Activated T-helper 1 cell treated with anti-CD3 and anti-CD28 coated beads, Interleukin-12 subunit alpha, Interleukin-12 subunit beta, Interleukin-2, Interleukin-4 antibody, amounts not matched to agents 30 ng/mL and 10 ng/mL and 1 ng/mL, durations not matched to agents 14 hours and 24 hours and 36 hours (primary cell): ENCODE measurements around the gene CORO6. TPM values are rescaled to one million over a fixed set of nuclear protein-coding genes. Genes with fewer than 3 reads are reported as not detected.

ENCODE experiments used
- DNase-seq: peaks from one replicate; pipeline ENCODE4 v3.0.0; 2021; ENCODE audit warnings: low spot score
- H3K27ac Mint-ChIP-seq: one replicate; pipeline ENCODE4 v1.8.0; 2021; ENCODE audit warnings: mild to moderate bottlenecking, mixed read lengths
- H3K27me3 Mint-ChIP-seq: one replicate; pipeline ENCODE4 v1.8.0; 2022; ENCODE audit warnings: mild to moderate bottlenecking, moderate library complexity, mixed read lengths; ENCODE audit not compliant: insufficient read depth
- H3K36me3 Mint-ChIP-seq: one replicate; pipeline ENCODE4 v1.8.0; 2021; ENCODE audit warnings: low read depth, mixed read lengths
- H3K4me1 Mint-ChIP-seq: one replicate; pipeline ENCODE4 v1.8.0; 2021; ENCODE audit warnings: low read depth, mixed read lengths
- H3K4me3 Mint-ChIP-seq: one replicate; pipeline ENCODE4 v1.8.0; 2021; ENCODE audit warnings: mild to moderate bottlenecking, moderate library complexity, mixed read lengths
- H3K9me3 Mint-ChIP-seq: one replicate; pipeline ENCODE4 v1.8.0; 2021; ENCODE audit warnings: mixed read lengths
- intact Hi-C: fragments of 100-400 bp; cut with micrococcal nuclease; formaldehyde crosslinking; loops from one replicate; pipeline ENCODE4 v1.15.1; 2024
- total RNA-seq: library from RNA; stranded (reverse); gene quantifications from 2 replicates; pipeline ENCODE4 v1.2.3, GENCODE V29; 2022

The CORO6 gene
- total RNA-seq, 1 donor from 2014 or later, result 5.1 TPM

DNA sequence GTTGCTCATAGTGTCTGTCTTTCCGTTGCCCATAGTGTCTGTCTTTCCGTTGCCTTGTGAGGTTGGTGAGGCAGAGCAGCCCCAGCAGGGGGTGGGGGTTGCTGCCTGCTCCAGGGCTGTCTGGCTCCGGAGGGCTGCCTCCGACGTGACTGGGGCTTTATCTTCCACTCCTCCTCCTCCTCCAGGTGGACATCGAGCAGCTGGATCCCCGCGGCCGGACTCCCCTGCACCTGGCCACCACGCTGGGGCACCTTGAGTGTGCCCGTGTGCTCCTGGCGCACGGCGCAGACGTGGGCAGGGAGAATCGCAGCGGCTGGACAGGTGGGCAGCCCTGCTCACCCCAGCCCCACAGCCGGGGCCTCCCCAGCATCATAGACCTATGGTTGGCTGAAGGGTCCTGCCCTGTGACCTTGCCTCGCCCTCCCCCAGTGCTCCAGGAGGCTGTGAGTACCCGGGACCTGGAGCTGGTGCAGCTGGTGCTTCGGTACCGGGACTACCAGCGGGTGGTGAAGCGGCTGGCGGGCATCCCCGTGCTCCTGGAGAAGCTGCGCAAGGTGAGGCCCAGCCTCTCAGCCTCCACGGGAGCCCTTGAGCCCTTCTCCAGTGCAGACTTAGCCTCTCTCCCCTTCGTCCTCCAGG lies 15.0 kb downstream of the CORO6 start:
- Mint-ChIP-seq H3K4me3 (no peak overlapping the region), H3K27me3 (no peaks in the 10 kb centered on the region), H3K9me3 (no peaks in the 10 kb centered on the region), H3K4me1 (no peaks in the 10 kb centered on the region), H3K27ac (no peak overlapping the region), H3K36me3 (no peaks in the 10 kb centered on the region)
- no peak for DNase-seq
- intact Hi-C loops, result no loop called here

DNA sequence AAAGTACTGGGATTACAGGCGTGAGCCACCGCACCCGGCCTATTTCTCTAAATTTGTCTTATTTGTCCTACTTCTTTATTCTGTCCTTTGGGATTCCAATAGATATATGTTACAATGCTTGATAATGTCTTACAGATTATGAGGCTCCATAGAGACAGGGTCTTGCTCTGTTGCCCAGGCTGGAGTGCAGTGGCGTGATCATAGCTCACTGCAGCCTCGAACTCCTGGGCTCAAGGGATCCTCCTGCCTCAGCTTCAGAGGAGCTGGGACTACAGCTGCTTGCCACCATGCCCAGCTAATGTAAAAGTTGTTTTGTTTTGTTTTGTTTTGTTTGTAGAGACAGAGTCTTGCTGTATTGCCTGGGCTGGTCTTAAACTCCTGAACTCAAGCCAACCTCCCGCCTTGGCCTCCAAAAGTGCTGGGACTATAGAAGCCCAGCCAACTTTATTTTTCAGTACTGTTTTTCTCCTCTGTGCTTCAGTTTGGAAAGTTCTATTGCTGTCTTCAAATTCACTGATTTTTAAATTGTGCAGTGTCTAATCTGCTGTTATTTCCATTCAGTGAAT lies 19.5 kb downstream of the CORO6 start:
- Mint-ChIP-seq H3K27me3 (no peaks in the 10 kb centered on the region), H3K36me3 (no peaks in the 10 kb centered on the region), H3K4me3 (no peak overlapping the region), H3K9me3 (no peaks in the 10 kb centered on the region), H3K4me1 (no peaks in the 10 kb centered on the region), H3K27ac (no peak overlapping the region)
- no peak for DNase-seq
- intact Hi-C loops, result no loop called here

DNA sequence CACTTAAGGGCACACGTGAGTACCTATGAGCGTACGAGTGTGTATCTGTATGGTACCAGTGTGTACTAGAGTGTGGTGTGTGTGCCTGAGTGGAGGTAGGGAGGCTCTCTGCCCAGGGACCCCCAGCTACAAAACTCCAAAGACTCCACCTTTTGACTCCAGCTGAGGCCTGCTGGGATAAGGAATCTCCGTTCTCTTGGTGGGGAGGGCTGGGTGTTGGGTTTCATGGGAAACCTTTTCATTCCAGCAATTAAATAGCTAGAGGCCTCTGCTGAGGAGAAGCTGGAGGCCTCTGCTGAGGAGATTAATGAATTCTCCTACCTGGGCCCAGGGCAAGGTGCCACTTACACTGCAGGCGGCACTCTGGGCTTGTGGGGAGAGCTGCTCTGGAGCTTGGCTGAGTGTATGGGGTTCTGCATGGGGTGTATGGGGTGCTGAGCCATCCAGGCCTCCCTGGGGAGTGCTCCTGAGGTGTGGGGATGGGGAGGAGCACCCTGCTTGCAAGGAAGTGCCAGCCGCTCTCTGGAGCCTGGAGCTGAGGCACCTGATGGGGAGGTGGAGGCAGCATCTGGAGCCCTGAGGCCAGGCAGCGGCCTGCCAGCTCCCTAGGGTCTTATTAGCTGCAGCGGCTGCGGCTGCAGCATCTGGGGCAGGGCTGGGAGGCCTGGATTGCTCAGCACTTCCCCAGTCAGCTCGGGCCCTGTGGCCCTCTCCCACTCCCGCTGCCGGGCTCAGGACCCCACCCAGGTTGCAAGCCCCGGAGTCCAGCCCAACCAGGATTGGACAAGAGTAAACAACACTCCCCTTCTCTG lies 25.1 kb downstream of the CORO6 start:
- Mint-ChIP-seq H3K4me3 (no peak overlapping the region), H3K27ac (no peak overlapping the region), H3K9me3 (no peaks in the 10 kb centered on the region), H3K4me1 (peaks cover 5% of the 10 kb centered on the region), H3K36me3 (no peaks in the 10 kb centered on the region), H3K27me3 (no peaks in the 10 kb centered on the region)
- no peak for DNase-seq
- intact Hi-C loops, result no loop called here

- no peak overlapping the region for H3K27ac Mint-ChIP-seq
- no peak overlapping the region for H3K4me3 Mint-ChIP-seq
- H3K27me3 Mint-ChIP-seq, result no peaks in the 10 kb centered on the region
- H3K36me3 Mint-ChIP-seq, result no peaks in the 10 kb centered on the region
- intact Hi-C loops, result no loop called here
- peaks cover 12% of the 10 kb centered on the region for H3K4me1 Mint-ChIP-seq
- DNase-seq, result no peak
- H3K9me3 Mint-ChIP-seq, result no peaks in the 10 kb centered on the region
Measured at GRCh38 chr17:29596811-29597210, 25.9 kb downstream of the CORO6 start.

GRCh38 chr17:29595943-29596774 lies 26.6 kb downstream of the CORO6 start:
- no peaks in the 10 kb centered on the region for H3K36me3 Mint-ChIP-seq
- intact Hi-C loops, result no loop called here
- H3K27me3 Mint-ChIP-seq, result no peaks in the 10 kb centered on the region
- H3K9me3 Mint-ChIP-seq, result no peaks in the 10 kb centered on the region
- no peak for DNase-seq
- no peak overlapping the region for H3K27ac Mint-ChIP-seq
- H3K4me3 Mint-ChIP-seq, result no peak overlapping the region
- peaks cover 17% of the 10 kb centered on the region for H3K4me1 Mint-ChIP-seq

DNA sequence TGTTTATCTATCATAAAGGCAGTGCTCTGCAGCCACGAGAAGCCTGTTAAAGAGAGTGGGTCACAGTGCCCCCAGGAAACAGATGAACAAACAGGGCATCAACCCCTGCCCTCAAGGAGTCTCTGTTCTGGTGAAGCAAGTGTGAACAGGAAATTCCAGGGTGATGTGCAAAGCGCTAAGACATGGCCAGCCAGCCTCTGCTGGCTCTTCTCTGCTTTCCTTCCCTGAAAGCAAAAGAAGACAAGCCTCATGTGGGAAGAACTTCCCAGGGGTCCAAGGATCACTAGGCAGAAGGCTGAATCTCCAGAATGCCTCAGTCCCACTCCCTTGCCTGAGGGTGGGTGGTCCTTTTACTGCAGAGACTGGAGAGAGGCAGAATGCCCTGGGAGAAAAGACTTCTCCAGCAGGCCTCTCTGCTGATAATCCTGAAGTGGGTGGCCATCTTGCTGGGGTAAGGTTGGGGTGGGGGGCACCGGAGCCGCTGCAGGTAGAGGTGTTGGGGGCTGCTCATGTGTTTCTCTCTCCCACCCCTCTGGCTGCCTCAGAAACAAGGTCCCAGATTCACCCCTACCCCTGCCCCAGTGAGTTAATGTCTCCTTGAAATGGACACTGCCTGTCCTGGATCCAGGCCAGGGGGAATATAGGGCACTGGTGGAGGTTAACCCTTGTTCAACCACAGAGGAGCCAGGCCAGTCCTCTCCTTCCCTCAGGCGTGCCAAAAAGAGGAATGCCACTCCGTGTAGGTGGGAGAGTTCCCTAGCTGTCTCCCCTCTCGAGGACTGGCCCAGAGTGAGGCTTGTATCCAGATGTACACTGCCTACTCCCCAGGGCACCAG lies 27.4 kb downstream of the CORO6 start:
- Mint-ChIP-seq H3K27me3 (no peaks in the 10 kb centered on the region), H3K4me3 (peak overlapping the region; percentile 37)
- intact Hi-C loops, result no loop called here

GRCh38 chr17:29594519-29595090 lies 28.1 kb downstream of the CORO6 start:
- H3K9me3 Mint-ChIP-seq, result no peaks in the 10 kb centered on the region
- peaks cover 25% of the 10 kb centered on the region for H3K4me1 Mint-ChIP-seq
- no peak for DNase-seq
- H3K4me3 Mint-ChIP-seq, result peak overlapping the region; percentile 80
- intact Hi-C loops, result no loop called here
- H3K27ac Mint-ChIP-seq, result no peak overlapping the region
- no peaks in the 10 kb centered on the region for H3K36me3 Mint-ChIP-seq
- H3K27me3 Mint-ChIP-seq, result no peaks in the 10 kb centered on the region

More for the DNA sequence above, 27.4 kb downstream of the CORO6 start:
- Mint-ChIP-seq H3K4me1 (peaks cover 25% of the 10 kb centered on the region), H3K9me3 (no peaks in the 10 kb centered on the region), H3K27ac (no peak overlapping the region), H3K36me3 (no peaks in the 10 kb centered on the region)
- no peak for DNase-seq

DNA sequence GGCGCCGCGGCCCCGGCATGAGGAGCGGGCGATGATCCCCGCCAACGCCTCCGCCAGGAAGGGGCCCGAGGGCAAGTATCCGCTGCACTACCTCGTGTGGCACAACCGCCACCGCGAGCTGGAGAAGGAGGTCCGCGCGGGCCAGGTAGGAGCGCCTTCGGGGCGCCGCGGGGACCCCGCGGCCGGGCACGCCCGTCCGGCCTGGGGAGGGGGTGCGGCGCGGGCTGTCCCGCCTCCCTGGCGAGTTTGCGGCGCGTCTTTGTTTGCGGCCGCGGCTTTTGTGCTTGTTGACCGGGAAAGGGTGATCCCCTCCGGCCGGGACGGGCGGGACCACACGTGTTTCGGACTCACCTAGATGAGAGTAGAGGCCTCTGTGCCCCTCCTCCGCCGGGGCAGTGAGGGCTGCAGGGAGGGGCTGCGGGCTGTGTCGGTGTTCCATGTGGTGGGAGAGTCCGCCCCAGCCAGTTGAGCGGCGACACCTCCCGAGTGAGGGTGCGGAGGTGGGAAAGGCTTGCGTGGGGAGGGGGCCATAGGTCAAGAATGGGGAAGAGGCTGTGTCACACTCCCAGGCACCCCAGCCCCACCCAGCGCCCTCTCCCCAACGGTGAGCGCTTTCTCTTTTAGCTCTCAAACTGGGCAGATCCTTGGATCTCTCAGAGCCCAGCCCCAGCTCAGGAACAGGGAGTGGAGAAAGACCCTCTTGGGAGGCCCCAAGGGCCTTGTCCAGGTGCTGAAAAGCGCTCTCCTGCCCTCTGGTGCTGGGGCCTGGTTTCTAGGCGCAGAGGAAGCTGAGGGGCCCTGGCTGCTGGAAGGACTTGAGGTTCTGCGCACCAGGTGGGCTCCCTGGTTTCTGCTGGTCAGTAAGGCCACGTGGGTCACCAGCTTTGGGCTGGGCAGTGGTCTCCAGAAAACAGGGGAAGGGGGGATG lies 28.9 kb downstream of the CORO6 start:
- intact Hi-C loops, result no loop called here
- Mint-ChIP-seq H3K27me3 (no peaks in the 10 kb centered on the region), H3K4me3 (peak overlapping the region; percentile 80), H3K4me1 (peaks cover 25% of the 10 kb centered on the region), H3K9me3 (no peaks in the 10 kb centered on the region), H3K27ac (no peak overlapping the region), H3K36me3 (no peaks in the 10 kb centered on the region)
- no peak for DNase-seq

GRCh38 chr17:29592850-29593551 lies 29.7 kb downstream of the CORO6 start, which contains the start of gene ANKRD13B:
TSS of gene ANKRD13B (plus strand) at chr17:29593132. CDS start at chr17:29593622, 490 bp downstream.
- intact Hi-C loops, result no loop called here
- no peaks in the 10 kb centered on the region for H3K9me3 Mint-ChIP-seq

DNA sequence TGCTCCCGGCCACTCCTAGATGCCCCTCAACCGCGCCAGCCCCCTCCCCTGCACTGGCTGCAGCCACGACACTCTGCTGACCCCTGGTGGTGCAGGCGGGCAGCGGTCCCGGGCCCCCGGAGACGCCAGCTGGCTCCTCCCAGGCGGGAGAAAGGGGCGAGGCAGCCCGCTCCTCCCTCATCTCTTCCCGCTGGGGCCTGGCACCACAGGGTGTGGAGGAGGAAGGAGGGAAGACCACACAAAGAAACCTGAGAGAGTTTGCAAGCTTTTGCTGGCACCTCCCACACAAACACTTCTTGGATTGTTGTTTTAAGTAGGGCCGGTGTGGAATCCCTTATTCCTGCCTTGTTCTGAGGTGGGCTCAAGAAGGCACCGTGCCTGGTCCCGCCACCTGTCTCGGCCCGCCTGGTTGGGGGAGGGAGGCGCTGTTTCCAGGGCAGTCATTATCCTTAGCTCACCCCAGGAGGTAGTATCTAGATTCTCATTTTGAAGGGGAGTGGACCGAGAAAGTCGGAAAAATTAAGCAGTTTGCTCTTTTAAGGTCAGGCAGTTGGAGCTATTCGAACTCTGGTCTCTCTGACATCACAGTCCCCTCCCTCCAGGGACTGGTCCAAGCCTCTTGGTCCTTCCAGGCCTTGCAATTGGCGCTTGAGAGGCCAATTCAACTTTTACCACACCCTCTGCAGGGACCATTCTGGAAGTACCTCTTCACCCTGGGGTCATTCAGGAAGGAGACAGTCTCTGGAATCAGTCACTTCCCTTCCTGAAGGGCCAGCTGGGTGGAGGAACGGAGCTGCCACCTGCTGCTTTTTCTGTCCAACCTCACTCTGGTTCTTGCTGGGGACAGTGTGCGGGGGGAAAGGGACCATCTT lies 30.7 kb downstream of the CORO6 start:
- intact Hi-C loops, result no loop called here
- Mint-ChIP-seq H3K36me3 (no peaks in the 10 kb centered on the region), H3K4me3 (peak overlapping the region; percentile 87), H3K9me3 (no peaks in the 10 kb centered on the region), H3K27ac (peak overlapping the region; percentile 80), H3K27me3 (no peaks in the 10 kb centered on the region), H3K4me1 (peaks cover 41% of the 10 kb centered on the region)
- peak; percentile 78 for DNase-seq

More at GRCh38 chr17:29592850-29593551, 29.7 kb downstream of the CORO6 start, which contains the start of gene ANKRD13B:
- Mint-ChIP-seq H3K27me3 (no peaks in the 10 kb centered on the region), H3K27ac (no peak within 1 kb of the TSS), H3K4me1 (peaks cover 31% of the 10 kb centered on the region), H3K4me3 (peak within 1 kb of the TSS; percentile 87), H3K36me3 (no peaks in the 10 kb centered on the region)
- no peak for DNase-seq
